GM12875 (cell line): ENCODE results near the gene FBXL17.

ENCODE experiments used
- H3K4me3 ChIP-seq: one replicate; pipeline ENCODE4 v1.5.1; 2011; ENCODE audit warnings: low read depth, low read length, control low read depth
- CTCF ChIP-seq: IDR thresholded peaks from 2 replicates; pipeline ENCODE4 v1.5.1; 2011; ENCODE audit warnings: low read depth, mild to moderate bottlenecking, control low read depth, inconsistent platforms, low read length, moderate library complexity, borderline replicate concordance; ENCODE audit not compliant: insufficient read depth

The FBXL17 gene

GRCh38 chr5:107813559-107813958, 568.3 kb downstream of the FBXL17 start:
- no peak for TF ChIP-seq CTCF
- no peak overlapping the region for H3K4me3 ChIP-seq

GRCh38 chr5:107812570-107813141, 569.2 kb downstream of the FBXL17 start:
- TF ChIP-seq CTCF, result no peak

GRCh38 chr5:107809201-107810034, 572.5 kb downstream of the FBXL17 start:
- no peak overlapping the region for H3K4me3 ChIP-seq
- TF ChIP-seq CTCF, result no peak

More at GRCh38 chr5:107812570-107813141, 569.2 kb downstream of the FBXL17 start:
- H3K4me3 ChIP-seq, result no peak overlapping the region
